DOHH2 (cell line): ENCODE results near the gene TASP1.

ENCODE experiments used
- H3F3A ChIP-seq: fragments of 200-600 bp; sonication (generic), shearing (Covaris generic); 2 replicates; pipeline ENCODE4 v1.6.0; 2016; ENCODE audit warnings: antibody characterized with exemption, mild to moderate bottlenecking; ENCODE audit not compliant: control insufficient read depth, insufficient read depth
- H3K27ac ChIP-seq: fragments of 200-600 bp; sonication (generic); 2 replicates; pipeline ENCODE4 v1.5.1; 2014; ENCODE audit warnings: low read depth, mild to moderate bottlenecking, low read length, moderate library complexity
- H3K27me3 ChIP-seq: fragments of 200-600 bp; sonication (generic); 2 replicates; pipeline ENCODE4 v1.6.1; 2014; ENCODE audit warnings: mild to moderate bottlenecking, low read length, mixed read lengths; ENCODE audit not compliant: control insufficient read depth
- H3K36me3 ChIP-seq: fragments of 200-600 bp; sonication (generic); 2 replicates; pipeline ENCODE4 v1.6.1; 2014; ENCODE audit warnings: mild to moderate bottlenecking, low read length, moderate library complexity, mixed read lengths; ENCODE audit not compliant: control insufficient read depth
- H3K4me1 ChIP-seq: fragments of 200-600 bp; sonication (generic); 2 replicates; pipeline ENCODE4 v1.6.1; 2014; ENCODE audit warnings: mild to moderate bottlenecking, low read length, mixed read lengths; ENCODE audit not compliant: control insufficient read depth
- H3K4me2 ChIP-seq: fragments of 200-600 bp; sonication (generic); 2 replicates; pipeline ENCODE4 v1.6.0; 2014; ENCODE audit warnings: mild to moderate bottlenecking, low read length, moderate library complexity
- H3K4me3 ChIP-seq: fragments of 200-600 bp; sonication (generic); 2 replicates; pipeline ENCODE4 v1.5.1; 2014; ENCODE audit warnings: mild to moderate bottlenecking, low read length, mixed read lengths
- H3K79me2 ChIP-seq: fragments of 200-600 bp; sonication (generic); 2 replicates; pipeline ENCODE4 v1.6.1; 2014; ENCODE audit warnings: mild to moderate bottlenecking, low read length, mixed read lengths; ENCODE audit not compliant: control insufficient read depth
- H3K9me2 ChIP-seq: fragments of 200-600 bp; sonication (generic); replicated peaks from 2 replicates; pipeline ENCODE4 v1.6.1; 2014; ENCODE audit warnings: mild to moderate bottlenecking, low read length, mixed read lengths; ENCODE audit not compliant: control insufficient read depth
- H3K9me3 ChIP-seq: fragments of 200-600 bp; sonication (generic); 2 replicates; pipeline ENCODE4 v1.6.1; 2014; ENCODE audit warnings: antibody characterized with exemption, low read length, mixed read lengths; ENCODE audit not compliant: control insufficient read depth, insufficient read depth
- H4K20me1 ChIP-seq: fragments of 200-600 bp; sonication (generic); 2 replicates; pipeline ENCODE4 v1.6.0; 2014; ENCODE audit warnings: low read depth, mild to moderate bottlenecking, antibody characterized with exemption, low read length, moderate library complexity; ENCODE audit not compliant: control insufficient read depth, insufficient read depth
- CTCF ChIP-seq: fragments of 200-600 bp; sonication (generic); IDR thresholded peaks from one replicate; pipeline ENCODE4 v1.5.1; 2014; ENCODE audit warnings: antibody characterized with exemption, mild to moderate bottlenecking, low read depth, low read length; ENCODE audit not compliant: poor library complexity, severe bottlenecking
- EZH2phosphoT487 ChIP-seq: fragments of 200-600 bp; sonication (generic); IDR thresholded peaks from 2 replicates; pipeline ENCODE4 v1.6.1; 2017; ENCODE audit warnings: borderline replicate concordance, mild to moderate bottlenecking, antibody characterized with exemption, low read length, moderate library complexity, mixed read lengths

Gene TASP1

GRCh38 chr20:13458860-13459451 is 179.8 kb downstream of the TASP1 start:
- Histone ChIP-seq H3K9me3 (no peaks in the 10 kb centered on the region), H3K79me2 (no peaks in the 10 kb centered on the region), H3K27ac (no peak overlapping the region), H3K4me3 (no peak overlapping the region), H3K27me3 (no peaks in the 10 kb centered on the region), H3K36me3 (no peaks in the 10 kb centered on the region), H4K20me1 (no peaks in the 10 kb centered on the region), H3K4me1 (no peaks in the 10 kb centered on the region), H3F3A (no peaks in the 10 kb centered on the region), H3K9me2 (no peaks in the 10 kb centered on the region; the same call in 1 of the 2 replicates), H3K4me2 (no peak overlapping the region)
- TF ChIP-seq EZH2phosphoT487 (no peak), CTCF (peak; percentile 79)

DNA sequence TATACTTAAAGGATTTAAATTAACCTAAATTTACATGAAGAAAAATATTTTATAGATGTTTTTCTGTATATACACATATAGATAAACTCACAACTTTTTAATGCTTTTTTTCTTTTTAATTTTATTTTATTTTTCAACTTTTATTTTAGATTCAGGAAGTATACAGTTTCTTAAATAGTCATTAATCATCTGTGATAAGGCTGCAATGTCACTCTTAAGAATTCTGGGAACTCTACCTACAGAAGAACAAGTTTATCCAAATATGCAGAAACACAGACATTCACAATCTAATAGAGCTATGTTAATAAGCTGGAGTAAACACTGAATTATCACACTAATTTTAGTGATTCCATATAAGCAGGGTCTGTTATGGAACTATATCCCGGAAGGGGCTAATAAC is 181.2 kb downstream of the TASP1 start:
- H3K4me1 ChIP-seq: no peaks in the 10 kb centered on the region

GRCh38 chr20:13455713-13456112 is 183.0 kb downstream of the TASP1 start:
- Histone ChIP-seq H4K20me1 (no peaks in the 10 kb centered on the region), H3F3A (no peaks in the 10 kb centered on the region), H3K9me2 (no peaks in the 10 kb centered on the region; the same call in 1 of the 2 replicates), H3K79me2 (no peaks in the 10 kb centered on the region), H3K27me3 (no peaks in the 10 kb centered on the region), H3K4me3 (no peak overlapping the region), H3K36me3 (no peaks in the 10 kb centered on the region), H3K9me3 (no peaks in the 10 kb centered on the region), H3K4me1 (no peaks in the 10 kb centered on the region), H3K4me2 (no peak overlapping the region), H3K27ac (no peak overlapping the region)
- TF ChIP-seq CTCF (no peak), EZH2phosphoT487 (no peak)

More for the DNA sequence above, 181.2 kb downstream of the TASP1 start:
- no peak for TF ChIP-seq CTCF
- TF ChIP-seq EZH2phosphoT487: no peak
- Histone ChIP-seq H3K9me2 (no peaks in the 10 kb centered on the region; the same call in 1 of the 2 replicates), H3K4me2 (no peak overlapping the region), H3K36me3 (no peaks in the 10 kb centered on the region), H3K9me3 (no peaks in the 10 kb centered on the region), H3K79me2 (no peaks in the 10 kb centered on the region), H3F3A (no peaks in the 10 kb centered on the region), H3K27ac (no peak overlapping the region), H4K20me1 (no peaks in the 10 kb centered on the region), H3K27me3 (no peaks in the 10 kb centered on the region), H3K4me3 (no peak overlapping the region)
